H1 (cell line): ENCODE results near the gene NOXO1. TPM values are rescaled to one million over a fixed set of nuclear protein-coding genes. Genes with fewer than 3 reads are reported as not detected.

ENCODE experiments used
- TCF12 ChIP-seq: IDR thresholded peaks from 2 replicates; pipeline ENCODE4 v1.6.1; 2011; ENCODE audit warnings: low read depth, mild to moderate bottlenecking, low read length
- polyA plus RNA-seq, 7 experiments: library from polyadenylated mRNA; depleted of rRNA in 3 of 7; stranded (reverse) in 5 of 7; unstranded in 2 of 7; fragments of >200 nt in 5 of 7; fragments of 200-250 nt in 2 of 7; gene quantifications; 1 replicate in 5 of 7; 2 replicates in 1 of 7; 4 replicates in 1 of 7; pipeline versions ENCODE4 v1.2.1 to v1.2.3, GENCODE V29; 2011 to 2013; ENCODE audit warnings: missing spikeins in 2 of 7, mixed read lengths in 2 of 7
- total RNA-seq: library from RNA; stranded (reverse); fragmentation: NEBNext Ultra II Directional; extraction: Animal tissue kit (Norgen Biotek cat#: 25700); gene quantifications from 2 replicates; pipeline ENCODE4 v1.2.1, GENCODE V29; 2021

Gene NOXO1
- total and polyA plus RNA-seq, 2 of the 8 experiments (the other 6 are each of a cell fraction or from before 2014, with no cell fraction given) = 1.3 to 2.5 TPM

- TF ChIP-seq TCF12 = no peak
These were observed 26.0 kb upstream of the NOXO1 start (continued) for GRCh38 chr16:2007081-2007836.
